ENCODE measurements around the gene PPP6R2. TPM values are rescaled to one million over a fixed set of nuclear protein-coding genes. Genes with fewer than 3 reads are reported as not detected.

The PPP6R2 gene
- total and polyA plus RNA-seq, 2 of the 8 experiments (the other 6 are each of a cell fraction or from before 2014, with no cell fraction given): 25.0 to 32.2 TPM

DNA sequence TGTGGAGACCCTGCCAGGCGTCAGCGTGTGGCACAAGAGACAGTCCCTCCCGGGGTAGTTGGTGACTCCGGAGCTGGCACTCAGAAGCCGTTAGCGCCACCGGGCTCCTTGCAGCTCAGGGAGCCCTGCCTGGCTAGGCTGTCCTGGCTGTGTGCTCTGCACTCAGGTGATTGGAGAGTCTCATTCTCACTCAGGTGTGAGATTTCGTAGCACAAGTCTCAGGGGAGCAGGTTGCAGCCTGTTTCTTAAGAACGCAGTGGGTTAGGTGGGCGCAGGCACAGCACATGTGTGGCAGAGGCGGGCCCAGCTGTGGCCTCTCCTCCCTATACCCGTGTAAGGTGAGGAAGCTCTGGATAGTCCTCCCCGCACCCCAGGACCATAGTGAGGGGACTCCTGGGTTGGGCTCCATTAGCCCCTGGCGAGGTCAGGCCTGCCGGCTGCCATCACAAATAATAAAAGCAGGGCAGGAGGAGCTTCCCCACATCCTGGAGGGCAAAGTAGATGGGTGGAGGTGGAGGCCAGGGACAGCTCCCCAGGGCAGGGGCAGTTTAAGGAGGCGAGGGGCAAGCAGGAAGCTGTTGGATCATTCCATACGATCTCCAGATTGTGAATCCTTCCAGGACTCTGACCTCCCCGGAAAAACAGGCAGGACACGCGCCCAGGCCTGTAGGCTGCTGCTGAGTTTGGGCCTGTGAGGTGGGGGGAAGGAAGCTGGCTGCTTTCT is 92.3 kb downstream of the PPP6R2 start (continued):
- TF ChIP-seq, protein P1, sequence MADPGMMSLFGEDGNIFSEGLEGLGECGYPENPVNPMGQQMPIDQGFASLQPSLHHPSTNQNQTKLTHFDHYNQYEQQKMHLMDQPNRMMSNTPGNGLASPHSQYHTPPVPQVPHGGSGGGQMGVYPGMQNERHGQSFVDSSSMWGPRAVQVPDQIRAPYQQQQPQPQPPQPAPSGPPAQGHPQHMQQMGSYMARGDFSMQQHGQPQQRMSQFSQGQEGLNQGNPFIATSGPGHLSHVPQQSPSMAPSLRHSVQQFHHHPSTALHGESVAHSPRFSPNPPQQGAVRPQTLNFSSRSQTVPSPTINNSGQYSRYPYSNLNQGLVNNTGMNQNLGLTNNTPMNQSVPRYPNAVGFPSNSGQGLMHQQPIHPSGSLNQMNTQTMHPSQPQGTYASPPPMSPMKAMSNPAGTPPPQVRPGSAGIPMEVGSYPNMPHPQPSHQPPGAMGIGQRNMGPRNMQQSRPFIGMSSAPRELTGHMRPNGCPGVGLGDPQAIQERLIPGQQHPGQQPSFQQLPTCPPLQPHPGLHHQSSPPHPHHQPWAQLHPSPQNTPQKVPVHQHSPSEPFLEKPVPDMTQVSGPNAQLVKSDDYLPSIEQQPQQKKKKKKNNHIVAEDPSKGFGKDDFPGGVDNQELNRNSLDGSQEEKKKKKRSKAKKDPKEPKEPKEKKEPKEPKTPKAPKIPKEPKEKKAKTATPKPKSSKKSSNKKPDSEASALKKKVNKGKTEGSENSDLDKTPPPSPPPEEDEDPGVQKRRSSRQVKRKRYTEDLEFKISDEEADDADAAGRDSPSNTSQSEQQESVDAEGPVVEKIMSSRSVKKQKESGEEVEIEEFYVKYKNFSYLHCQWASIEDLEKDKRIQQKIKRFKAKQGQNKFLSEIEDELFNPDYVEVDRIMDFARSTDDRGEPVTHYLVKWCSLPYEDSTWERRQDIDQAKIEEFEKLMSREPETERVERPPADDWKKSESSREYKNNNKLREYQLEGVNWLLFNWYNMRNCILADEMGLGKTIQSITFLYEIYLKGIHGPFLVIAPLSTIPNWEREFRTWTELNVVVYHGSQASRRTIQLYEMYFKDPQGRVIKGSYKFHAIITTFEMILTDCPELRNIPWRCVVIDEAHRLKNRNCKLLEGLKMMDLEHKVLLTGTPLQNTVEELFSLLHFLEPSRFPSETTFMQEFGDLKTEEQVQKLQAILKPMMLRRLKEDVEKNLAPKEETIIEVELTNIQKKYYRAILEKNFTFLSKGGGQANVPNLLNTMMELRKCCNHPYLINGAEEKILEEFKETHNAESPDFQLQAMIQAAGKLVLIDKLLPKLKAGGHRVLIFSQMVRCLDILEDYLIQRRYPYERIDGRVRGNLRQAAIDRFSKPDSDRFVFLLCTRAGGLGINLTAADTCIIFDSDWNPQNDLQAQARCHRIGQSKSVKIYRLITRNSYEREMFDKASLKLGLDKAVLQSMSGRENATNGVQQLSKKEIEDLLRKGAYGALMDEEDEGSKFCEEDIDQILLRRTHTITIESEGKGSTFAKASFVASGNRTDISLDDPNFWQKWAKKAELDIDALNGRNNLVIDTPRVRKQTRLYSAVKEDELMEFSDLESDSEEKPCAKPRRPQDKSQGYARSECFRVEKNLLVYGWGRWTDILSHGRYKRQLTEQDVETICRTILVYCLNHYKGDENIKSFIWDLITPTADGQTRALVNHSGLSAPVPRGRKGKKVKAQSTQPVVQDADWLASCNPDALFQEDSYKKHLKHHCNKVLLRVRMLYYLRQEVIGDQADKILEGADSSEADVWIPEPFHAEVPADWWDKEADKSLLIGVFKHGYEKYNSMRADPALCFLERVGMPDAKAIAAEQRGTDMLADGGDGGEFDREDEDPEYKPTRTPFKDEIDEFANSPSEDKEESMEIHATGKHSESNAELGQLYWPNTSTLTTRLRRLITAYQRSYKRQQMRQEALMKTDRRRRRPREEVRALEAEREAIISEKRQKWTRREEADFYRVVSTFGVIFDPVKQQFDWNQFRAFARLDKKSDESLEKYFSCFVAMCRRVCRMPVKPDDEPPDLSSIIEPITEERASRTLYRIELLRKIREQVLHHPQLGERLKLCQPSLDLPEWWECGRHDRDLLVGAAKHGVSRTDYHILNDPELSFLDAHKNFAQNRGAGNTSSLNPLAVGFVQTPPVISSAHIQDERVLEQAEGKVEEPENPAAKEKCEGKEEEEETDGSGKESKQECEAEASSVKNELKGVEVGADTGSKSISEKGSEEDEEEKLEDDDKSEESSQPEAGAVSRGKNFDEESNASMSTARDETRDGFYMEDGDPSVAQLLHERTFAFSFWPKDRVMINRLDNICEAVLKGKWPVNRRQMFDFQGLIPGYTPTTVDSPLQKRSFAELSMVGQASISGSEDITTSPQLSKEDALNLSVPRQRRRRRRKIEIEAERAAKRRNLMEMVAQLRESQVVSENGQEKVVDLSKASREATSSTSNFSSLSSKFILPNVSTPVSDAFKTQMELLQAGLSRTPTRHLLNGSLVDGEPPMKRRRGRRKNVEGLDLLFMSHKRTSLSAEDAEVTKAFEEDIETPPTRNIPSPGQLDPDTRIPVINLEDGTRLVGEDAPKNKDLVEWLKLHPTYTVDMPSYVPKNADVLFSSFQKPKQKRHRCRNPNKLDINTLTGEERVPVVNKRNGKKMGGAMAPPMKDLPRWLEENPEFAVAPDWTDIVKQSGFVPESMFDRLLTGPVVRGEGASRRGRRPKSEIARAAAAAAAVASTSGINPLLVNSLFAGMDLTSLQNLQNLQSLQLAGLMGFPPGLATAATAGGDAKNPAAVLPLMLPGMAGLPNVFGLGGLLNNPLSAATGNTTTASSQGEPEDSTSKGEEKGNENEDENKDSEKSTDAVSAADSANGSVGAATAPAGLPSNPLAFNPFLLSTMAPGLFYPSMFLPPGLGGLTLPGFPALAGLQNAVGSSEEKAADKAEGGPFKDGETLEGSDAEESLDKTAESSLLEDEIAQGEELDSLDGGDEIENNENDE (IDR thresholded peaks at IDR 0.05; ENCODE audit: insufficient replicate concordance, low read length): no peak
- TF ChIP-seq, protein P2, sequence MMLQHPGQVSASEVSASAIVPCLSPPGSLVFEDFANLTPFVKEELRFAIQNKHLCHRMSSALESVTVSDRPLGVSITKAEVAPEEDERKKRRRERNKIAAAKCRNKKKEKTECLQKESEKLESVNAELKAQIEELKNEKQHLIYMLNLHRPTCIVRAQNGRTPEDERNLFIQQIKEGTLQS (IDR thresholded peaks at IDR 0.05; ENCODE audit: insufficient read depth, low read depth, low read length): no peak
- no peak for TF ChIP-seq KDM4A (IDR thresholded peaks at IDR 0.05; ENCODE audit: low read depth, low read length, severe bottlenecking)
- no peak for TF ChIP-seq SIRT6 (IDR thresholded peaks at IDR 0.05; ENCODE audit: low read length)
- TF ChIP-seq CREB1 (IDR thresholded peaks at IDR 0.05): no peak
- TF ChIP-seq TEAD4 (IDR thresholded peaks at IDR 0.05; ENCODE audit: low read depth, low read length): no peak
- TF ChIP-seq TAF1 (IDR thresholded peaks at IDR 0.05; ENCODE audit: low read depth, low read length): no peak
- no peak for TF ChIP-seq NRF1 (IDR thresholded peaks at IDR 0.05; ENCODE audit: low read depth, low read length)
- TF ChIP-seq KDM1A (IDR thresholded peaks at IDR 0.05; ENCODE audit: borderline replicate concordance, low read length): no peak
